ENCODE measurements around the gene FRMPD2. TPM values are rescaled to one million over a fixed set of nuclear protein-coding genes. Genes with fewer than 3 reads are reported as not detected.

FRMPD2 gene
- total and polyA plus RNA-seq, 2 experiments from 2014 or later, result not detected

DNA sequence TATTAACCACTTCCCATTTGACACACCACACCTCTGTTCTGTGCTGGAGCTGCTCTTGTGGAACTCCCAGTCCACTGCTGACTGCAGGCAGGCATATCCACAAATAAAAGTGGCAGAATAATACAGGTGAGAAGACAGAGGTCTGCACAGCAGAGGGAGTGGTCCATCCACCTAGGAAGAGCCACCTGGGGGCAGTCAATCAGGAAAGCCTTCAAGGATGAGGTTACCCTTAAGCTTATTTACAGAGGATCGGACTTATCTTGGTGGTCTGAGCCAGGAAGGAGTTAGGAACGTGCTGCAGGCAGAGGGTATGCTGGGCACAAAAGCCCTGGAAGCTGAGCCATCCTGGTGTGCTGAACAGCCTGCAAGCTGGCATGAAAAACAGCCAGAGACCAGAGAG, 78.7 kb downstream of the FRMPD2 start:
- DNase-seq (ENCODE audit: low spot score) (no peak), ATAC-seq (no peak)
- Mint-ChIP-seq H3K4me1 (peaks cover 12% of the 10 kb centered on the region), H3K36me3 (ENCODE audit: low read depth) (no peaks in the 10 kb centered on the region), H3K4me3 (no peak overlapping the region), H3K27ac (no peak overlapping the region), H3K27me3 (ENCODE audit: insufficient read depth, low read depth, poor library complexity) (peaks cover 2% of the 10 kb centered on the region), H3K9me3 (no peaks in the 10 kb centered on the region)
- no peaks in the 10 kb centered on the region for H3K79me2 ChIP-seq (replicated peaks; ENCODE audit: insufficient read depth)
- no peaks in the 10 kb centered on the region for H3K27me3 ChIP-seq (ENCODE audit: insufficient read depth)
- H3K4me1 ChIP-seq (ENCODE audit: insufficient read depth), result peaks cover 5% of the 10 kb centered on the region
- TF ChIP-seq, protein P1, sequence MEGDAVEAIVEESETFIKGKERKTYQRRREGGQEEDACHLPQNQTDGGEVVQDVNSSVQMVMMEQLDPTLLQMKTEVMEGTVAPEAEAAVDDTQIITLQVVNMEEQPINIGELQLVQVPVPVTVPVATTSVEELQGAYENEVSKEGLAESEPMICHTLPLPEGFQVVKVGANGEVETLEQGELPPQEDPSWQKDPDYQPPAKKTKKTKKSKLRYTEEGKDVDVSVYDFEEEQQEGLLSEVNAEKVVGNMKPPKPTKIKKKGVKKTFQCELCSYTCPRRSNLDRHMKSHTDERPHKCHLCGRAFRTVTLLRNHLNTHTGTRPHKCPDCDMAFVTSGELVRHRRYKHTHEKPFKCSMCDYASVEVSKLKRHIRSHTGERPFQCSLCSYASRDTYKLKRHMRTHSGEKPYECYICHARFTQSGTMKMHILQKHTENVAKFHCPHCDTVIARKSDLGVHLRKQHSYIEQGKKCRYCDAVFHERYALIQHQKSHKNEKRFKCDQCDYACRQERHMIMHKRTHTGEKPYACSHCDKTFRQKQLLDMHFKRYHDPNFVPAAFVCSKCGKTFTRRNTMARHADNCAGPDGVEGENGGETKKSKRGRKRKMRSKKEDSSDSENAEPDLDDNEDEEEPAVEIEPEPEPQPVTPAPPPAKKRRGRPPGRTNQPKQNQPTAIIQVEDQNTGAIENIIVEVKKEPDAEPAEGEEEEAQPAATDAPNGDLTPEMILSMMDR (conservative IDR thresholded peaks at IDR 0.05; ENCODE audit: low read depth in 2 of 2), result peak in 1 of 2 experiments; percentile 10; a peak in 1 of 4 replicates
- no peak for TF ChIP-seq EZH2phosphoT487 (IDR thresholded peaks at IDR 0.05; ENCODE audit: unreplicated experiment)
- TF ChIP-seq JUNB (IDR thresholded peaks at IDR 0.05; ENCODE audit: unreplicated experiment), result no peak
- no peaks in the 10 kb centered on the region; the same call in 1 of the 2 replicates for H3K9me2 ChIP-seq (ENCODE audit: insufficient read depth)
- no peak overlapping the region for H3K4me2 ChIP-seq
- H3K27ac ChIP-seq (ENCODE audit: low read depth), result no peak overlapping the region
- H2AFZ ChIP-seq, result no peak overlapping the region
- H3F3A ChIP-seq (replicated peaks; ENCODE audit: low read depth), result no peaks in the 10 kb centered on the region
- H3K4me3 ChIP-seq, result no peak overlapping the region
- no peaks in the 10 kb centered on the region for H4K20me1 ChIP-seq (replicated peaks; ENCODE audit: insufficient read depth)
- H3K36me3 ChIP-seq (ENCODE audit: insufficient read depth), result no peaks in the 10 kb centered on the region

DNA sequence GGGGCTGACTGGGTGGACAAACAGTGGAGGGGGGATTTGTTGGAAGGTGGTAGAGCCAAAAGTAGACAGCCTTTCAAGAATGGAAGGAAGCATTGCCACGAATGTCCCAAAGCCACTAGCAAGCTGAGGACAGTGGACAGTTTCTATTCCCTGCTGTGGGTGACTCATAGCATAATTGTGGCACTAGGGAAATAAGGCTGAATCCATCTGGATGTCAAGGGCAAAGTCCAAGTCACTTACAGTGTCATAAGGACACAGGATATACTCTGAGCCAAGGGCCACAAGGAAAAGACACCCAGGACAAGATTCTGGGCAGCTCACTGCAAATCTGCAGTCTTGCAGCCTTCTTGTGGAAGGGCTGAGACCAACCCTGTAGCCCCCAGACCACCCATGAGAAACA, 79.7 kb downstream of the FRMPD2 start:
- H3K4me1 Mint-ChIP-seq, result peaks cover 12% of the 10 kb centered on the region
- H2AFZ ChIP-seq, result no peak overlapping the region
- ATAC-seq, result no peak

More for the DNA sequence above, 79.7 kb downstream of the FRMPD2 start:
- Histone ChIP-seq H3K4me1 (ENCODE audit: insufficient read depth) (peaks cover 5% of the 10 kb centered on the region), H4K20me1 (replicated peaks; ENCODE audit: insufficient read depth) (no peaks in the 10 kb centered on the region), H3K27ac (ENCODE audit: low read depth) (no peak overlapping the region), H3F3A (replicated peaks; ENCODE audit: low read depth) (no peaks in the 10 kb centered on the region), H3K4me2 (no peak overlapping the region), H3K9me2 (ENCODE audit: insufficient read depth) (peaks cover 6% of the 10 kb centered on the region; the same call in 1 of the 2 replicates), H3K79me2 (replicated peaks; ENCODE audit: insufficient read depth) (no peaks in the 10 kb centered on the region), H3K4me3 (no peak overlapping the region), H3K36me3 (ENCODE audit: insufficient read depth) (no peaks in the 10 kb centered on the region), H3K27me3 (ENCODE audit: insufficient read depth) (no peaks in the 10 kb centered on the region)
- no peak for TF ChIP-seq EZH2phosphoT487 (IDR thresholded peaks at IDR 0.05; ENCODE audit: unreplicated experiment)
- TF ChIP-seq ZNF331 (CRISPR knock-in tag; IDR thresholded peaks at IDR 0.05; ENCODE audit: low read depth), result no peak
- TF ChIP-seq, protein P2, sequence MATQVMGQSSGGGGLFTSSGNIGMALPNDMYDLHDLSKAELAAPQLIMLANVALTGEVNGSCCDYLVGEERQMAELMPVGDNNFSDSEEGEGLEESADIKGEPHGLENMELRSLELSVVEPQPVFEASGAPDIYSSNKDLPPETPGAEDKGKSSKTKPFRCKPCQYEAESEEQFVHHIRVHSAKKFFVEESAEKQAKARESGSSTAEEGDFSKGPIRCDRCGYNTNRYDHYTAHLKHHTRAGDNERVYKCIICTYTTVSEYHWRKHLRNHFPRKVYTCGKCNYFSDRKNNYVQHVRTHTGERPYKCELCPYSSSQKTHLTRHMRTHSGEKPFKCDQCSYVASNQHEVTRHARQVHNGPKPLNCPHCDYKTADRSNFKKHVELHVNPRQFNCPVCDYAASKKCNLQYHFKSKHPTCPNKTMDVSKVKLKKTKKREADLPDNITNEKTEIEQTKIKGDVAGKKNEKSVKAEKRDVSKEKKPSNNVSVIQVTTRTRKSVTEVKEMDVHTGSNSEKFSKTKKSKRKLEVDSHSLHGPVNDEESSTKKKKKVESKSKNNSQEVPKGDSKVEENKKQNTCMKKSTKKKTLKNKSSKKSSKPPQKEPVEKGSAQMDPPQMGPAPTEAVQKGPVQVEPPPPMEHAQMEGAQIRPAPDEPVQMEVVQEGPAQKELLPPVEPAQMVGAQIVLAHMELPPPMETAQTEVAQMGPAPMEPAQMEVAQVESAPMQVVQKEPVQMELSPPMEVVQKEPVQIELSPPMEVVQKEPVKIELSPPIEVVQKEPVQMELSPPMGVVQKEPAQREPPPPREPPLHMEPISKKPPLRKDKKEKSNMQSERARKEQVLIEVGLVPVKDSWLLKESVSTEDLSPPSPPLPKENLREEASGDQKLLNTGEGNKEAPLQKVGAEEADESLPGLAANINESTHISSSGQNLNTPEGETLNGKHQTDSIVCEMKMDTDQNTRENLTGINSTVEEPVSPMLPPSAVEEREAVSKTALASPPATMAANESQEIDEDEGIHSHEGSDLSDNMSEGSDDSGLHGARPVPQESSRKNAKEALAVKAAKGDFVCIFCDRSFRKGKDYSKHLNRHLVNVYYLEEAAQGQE (IDR thresholded peaks at IDR 0.05; ENCODE audit: unreplicated experiment), result no peak
- TF ChIP-seq, protein P3, sequence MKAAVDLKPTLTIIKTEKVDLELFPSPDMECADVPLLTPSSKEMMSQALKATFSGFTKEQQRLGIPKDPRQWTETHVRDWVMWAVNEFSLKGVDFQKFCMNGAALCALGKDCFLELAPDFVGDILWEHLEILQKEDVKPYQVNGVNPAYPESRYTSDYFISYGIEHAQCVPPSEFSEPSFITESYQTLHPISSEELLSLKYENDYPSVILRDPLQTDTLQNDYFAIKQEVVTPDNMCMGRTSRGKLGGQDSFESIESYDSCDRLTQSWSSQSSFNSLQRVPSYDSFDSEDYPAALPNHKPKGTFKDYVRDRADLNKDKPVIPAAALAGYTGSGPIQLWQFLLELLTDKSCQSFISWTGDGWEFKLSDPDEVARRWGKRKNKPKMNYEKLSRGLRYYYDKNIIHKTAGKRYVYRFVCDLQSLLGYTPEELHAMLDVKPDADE (IDR thresholded peaks at IDR 0.05), result no peak
- TF ChIP-seq POLR2AphosphoS5 (IDR thresholded peaks at IDR 0.05; ENCODE audit: low read depth), result no peak
- no peak for TF ChIP-seq EZH2 (IDR thresholded peaks at IDR 0.05; ENCODE audit: low read depth, unreplicated experiment)
- no peaks in the 10 kb centered on the region for H3K9me3 Mint-ChIP-seq
- no peak for DNase-seq (ENCODE audit: low spot score)
- no peak overlapping the region for H3K27ac Mint-ChIP-seq
- H3K36me3 Mint-ChIP-seq (ENCODE audit: low read depth), result no peaks in the 10 kb centered on the region
- peaks cover 2% of the 10 kb centered on the region for H3K27me3 Mint-ChIP-seq (ENCODE audit: insufficient read depth, low read depth, poor library complexity)
- H3K4me3 Mint-ChIP-seq, result no peak overlapping the region

All from GM23338 (cell line).